CD4-positive, alpha-beta T cell treated with Interleukin-1 beta for 1 hour (primary cell): ENCODE data around the gene URI1.
"Not testable (repeated sequence)": the region's sequence is repeated elsewhere in the genome, so short reads cannot be mapped to it uniquely, and the experiment has no call there.

Experiments used
- DNase-seq, 2 donors: peaks; one replicate each; pipeline ENCODE4 v3.0.0-alpha.2; 2020 to 2022

The URI1 gene

GRCh38 chr19:30028118-30028991, 86.3 kb downstream of the URI1 start:
- DNase-seq = no peak

- DNase-seq = no peak
Measured at GRCh38 chr19:30028992-30029343, 86.9 kb downstream of the URI1 start.

- DNase-seq = no peak
Measured at GRCh38 chr19:30029721-30030510, 87.9 kb downstream of the URI1 start.

GRCh38 chr19:30034321-30034720, 92.3 kb downstream of the URI1 start:
- no peak for DNase-seq

GRCh38 chr19:30036154-30037129, 94.4 kb downstream of the URI1 start:
- no peak for DNase-seq

GRCh38 chr19:30037835-30038234, 95.8 kb downstream of the URI1 start:
- DNase-seq = no peak

- DNase-seq = not testable (repeated sequence)
Measured at GRCh38 chr19:30041931-30042330, 99.9 kb downstream of the URI1 start.

GRCh38 chr19:30043008-30043407, 101.0 kb downstream of the URI1 start:
- not testable (repeated sequence) for DNase-seq

GRCh38 chr19:30044273-30045248, 102.5 kb downstream of the URI1 start:
- DNase-seq = no peak

GRCh38 chr19:30046522-30046921, 104.5 kb downstream of the URI1 start:
- DNase-seq = no peak

GRCh38 chr19:30047432-30047831, 105.4 kb downstream of the URI1 start:
- no peak for DNase-seq

GRCh38 chr19:30049226-30049625, 107.2 kb downstream of the URI1 start:
- DNase-seq = no peak

GRCh38 chr19:30049846-30050667, 108.0 kb downstream of the URI1 start:
- DNase-seq = no peak

- no peak for DNase-seq
Measured at GRCh38 chr19:30052122-30053075, 110.4 kb downstream of the URI1 start.

GRCh38 chr19:30053558-30053957, 111.5 kb downstream of the URI1 start:
- DNase-seq = no peak

- DNase-seq = no peak
Measured at GRCh38 chr19:30054210-30054609, 112.2 kb downstream of the URI1 start.

- DNase-seq = no peak
Measured at GRCh38 chr19:30056580-30056979, 114.5 kb downstream of the URI1 start.

- DNase-seq = no peak
Measured at GRCh38 chr19:30059741-30060457, 117.9 kb downstream of the URI1 start.
